ENCODE data around the gene LGALSL. TPM values are rescaled to one million over a fixed set of nuclear protein-coding genes. Genes with fewer than 3 reads are reported as not detected.

The LGALSL gene
- polyA plus RNA-seq, 2 of the 4 experiments (the other 2 are of a cell fraction): 11.0 to 14.1 TPM

DNA sequence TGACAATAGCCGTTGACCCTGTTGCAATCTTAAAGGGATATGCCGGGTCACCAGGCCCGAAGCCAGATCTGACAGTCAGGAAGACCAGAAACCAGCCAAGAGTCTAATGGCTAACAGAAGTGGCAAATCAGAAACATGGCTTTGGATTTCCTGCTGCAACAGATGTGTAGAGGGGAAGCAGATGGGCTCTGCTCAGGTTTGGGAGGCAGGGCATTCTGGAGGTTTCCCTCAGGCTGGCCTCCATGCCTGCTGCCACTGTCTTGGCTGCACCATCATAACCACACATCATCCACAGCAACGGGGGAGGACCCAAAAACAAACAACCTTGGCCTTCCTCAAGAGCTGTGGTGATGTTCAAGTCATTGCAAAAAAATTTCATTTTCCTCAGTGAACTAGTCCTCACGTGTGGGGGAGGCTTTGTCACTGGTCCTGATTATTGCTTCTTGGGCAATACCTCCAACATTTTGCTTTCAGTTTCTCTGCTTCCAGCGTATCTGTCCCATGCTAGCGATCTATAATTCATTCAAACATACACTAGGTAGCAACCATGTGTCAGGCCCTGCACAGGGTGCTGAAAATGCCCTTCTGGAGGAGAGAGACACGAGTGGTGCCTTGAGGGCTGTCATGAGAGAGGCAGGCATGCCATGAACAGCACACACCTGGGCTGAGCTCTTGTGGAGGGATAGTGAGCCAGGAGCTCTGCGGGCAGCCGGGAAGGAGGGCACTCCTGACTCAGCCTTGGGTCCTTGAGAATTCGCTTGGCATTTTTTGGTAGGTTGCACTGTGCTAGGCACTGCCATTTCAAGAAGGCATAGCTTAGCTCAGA, 48.2 kb upstream of the LGALSL start:
- DNase-seq (ENCODE audit: low read depth in 1 of 2, low spot score in 1 of 2): no peak
- FAIRE-seq: no peak
- Histone ChIP-seq H3K27ac (no peak overlapping the region), H3K4me2 (peak overlapping the region; percentile 25; the same call in 2 of the 3 replicates), H3K4me1 (peaks cover 20% of the 10 kb centered on the region), H3K9me3 (no peaks in the 10 kb centered on the region), H3K4me3 (no peak overlapping the region)
- 66% methylated on average over 11 of the region's 11 CpGs for WGBS (ENCODE audit: missing lambda C conversion rate)
- ChIA-PET POLR2A (no interaction called here), CTCF (interaction anchor here (0.6 to 2.9 kb wide), 5 partner anchors 10 to 82 kb away, joined by 3 to 13 read pairs (median 4); no protein-coding TSS in a partner anchor)
- TF ChIP-seq RNF2 (IDR thresholded peaks at IDR 0.05; ENCODE audit: borderline replicate concordance, low read depth) (no peak), CBX8 (IDR thresholded peaks at IDR 0.05) (no peak), ESRRA (IDR thresholded peaks at IDR 0.05; ENCODE audit: borderline replicate concordance, low read length) (no peak), RAD21 (conservative IDR thresholded peaks at IDR 0.05 in 1 of 2, IDR thresholded peaks at IDR 0.05 in 1 of 2) (no peak), JUNB (IDR thresholded peaks at IDR 0.05) (no peak), PHF8 (IDR thresholded peaks at IDR 0.05; ENCODE audit: borderline replicate concordance, low read depth) (no peak)
- TF ChIP-seq, protein P1, sequence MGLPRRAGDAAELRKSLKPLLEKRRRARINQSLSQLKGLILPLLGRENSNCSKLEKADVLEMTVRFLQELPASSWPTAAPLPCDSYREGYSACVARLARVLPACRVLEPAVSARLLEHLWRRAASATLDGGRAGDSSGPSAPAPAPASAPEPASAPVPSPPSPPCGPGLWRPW (IDR thresholded peaks at IDR 0.05): no peak
- no peak for ATAC-seq

DNA sequence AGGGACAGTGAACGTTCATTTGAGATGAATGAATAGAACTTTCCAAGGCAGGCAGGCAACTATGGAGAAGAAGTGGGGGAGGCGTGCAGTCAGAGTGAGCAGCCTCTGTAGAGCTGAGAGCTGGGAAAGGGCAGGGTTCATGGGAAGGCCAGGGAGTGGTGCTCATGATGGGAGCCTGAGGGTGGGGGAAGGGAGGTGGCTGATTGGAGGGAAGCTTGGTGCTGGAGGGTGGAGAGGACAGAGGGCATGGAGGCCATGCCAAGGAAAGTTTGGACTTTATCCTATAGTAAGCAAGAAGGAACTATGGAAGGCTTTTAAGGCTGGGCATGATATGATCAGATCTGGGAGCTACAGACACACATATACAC, 47.6 kb upstream of the LGALSL start:
- H3K27ac ChIP-seq: no peak overlapping the region
- H3K9me3 ChIP-seq: no peaks in the 10 kb centered on the region
- TF ChIP-seq HOXB13 (CRISPR knock-in tag; IDR thresholded peaks at IDR 0.05; ENCODE audit: low read depth) (no peak), EHF (CRISPR knock-in tag; IDR thresholded peaks at IDR 0.05) (no peak), EHMT2 (IDR thresholded peaks at IDR 0.05; ENCODE audit: low read depth) (no peak), NFE2L2 (conservative IDR thresholded peaks at IDR 0.05; ENCODE audit: low read length) (no peak), RFX5 (IDR thresholded peaks at IDR 0.05) (no peak), POLR2A (IDR thresholded peaks at IDR 0.05; ENCODE audit: low read length) (no peak), FOSB (CRISPR knock-in tag; IDR thresholded peaks at IDR 0.05) (no peak), POLR2AphosphoS2 (conservative IDR thresholded peaks at IDR 0.05; ENCODE audit: low read length) (no peak), KDM1A (IDR thresholded peaks at IDR 0.05; ENCODE audit: low read depth) (no peak), FOXS1 (CRISPR knock-in tag; IDR thresholded peaks at IDR 0.05) (no peak), NR3C1 (IDR thresholded peaks at IDR 0.05) (no peak)
- TF ChIP-seq, protein P2, sequence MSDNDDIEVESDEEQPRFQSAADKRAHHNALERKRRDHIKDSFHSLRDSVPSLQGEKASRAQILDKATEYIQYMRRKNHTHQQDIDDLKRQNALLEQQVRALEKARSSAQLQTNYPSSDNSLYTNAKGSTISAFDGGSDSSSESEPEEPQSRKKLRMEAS (IDR thresholded peaks at IDR 0.05): no peak
- H3K4me3 ChIP-seq: no peak overlapping the region
- FAIRE-seq (no peak), ATAC-seq (peak in 1 of 2 experiments; percentile 51; a peak in 3 of 6 replicates), DNase-seq (ENCODE audit: low read depth in 1 of 2, low spot score in 1 of 2) (peak in 1 of 2 experiments; percentile 29)
- 71% methylated on average over 2 of the region's 2 CpGs for WGBS (ENCODE audit: missing lambda C conversion rate)
- peaks cover 14% of the 10 kb centered on the region; the same call in 2 of the 3 replicates for H3K4me1 ChIP-seq
- POLR2A ChIA-PET: no interaction called here
- CTCF ChIA-PET: interaction anchor here (0.6 to 2.9 kb wide), 5 partner anchors 10 to 181 kb away, joined by 3 to 13 read pairs (median 3); no protein-coding TSS in a partner anchor
- peak overlapping the region; percentile 25; the same call in 2 of the 3 replicates for H3K4me2 ChIP-seq

DNA sequence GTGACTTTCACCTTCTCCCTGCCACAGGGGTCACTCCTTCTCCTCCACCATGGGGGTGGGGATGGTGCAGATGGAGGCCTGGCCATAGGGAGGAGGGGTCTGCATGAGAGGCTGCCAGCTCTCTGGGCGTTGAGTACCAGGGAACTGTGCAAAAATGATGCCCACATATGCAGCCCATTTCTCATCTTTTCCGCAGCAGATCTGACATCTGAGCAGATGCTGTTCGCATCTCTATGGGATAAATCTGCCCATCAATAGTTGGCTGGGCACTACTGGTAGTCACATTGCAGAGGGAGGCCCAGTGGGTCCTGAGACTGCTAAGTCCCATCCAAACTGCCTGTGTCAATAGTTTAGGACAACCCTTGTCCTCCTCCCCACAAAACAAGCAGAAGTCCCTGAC, 45.9 kb upstream of the LGALSL start:
- CTCF ChIA-PET: no interaction called here
- TF ChIP-seq, protein P3, sequence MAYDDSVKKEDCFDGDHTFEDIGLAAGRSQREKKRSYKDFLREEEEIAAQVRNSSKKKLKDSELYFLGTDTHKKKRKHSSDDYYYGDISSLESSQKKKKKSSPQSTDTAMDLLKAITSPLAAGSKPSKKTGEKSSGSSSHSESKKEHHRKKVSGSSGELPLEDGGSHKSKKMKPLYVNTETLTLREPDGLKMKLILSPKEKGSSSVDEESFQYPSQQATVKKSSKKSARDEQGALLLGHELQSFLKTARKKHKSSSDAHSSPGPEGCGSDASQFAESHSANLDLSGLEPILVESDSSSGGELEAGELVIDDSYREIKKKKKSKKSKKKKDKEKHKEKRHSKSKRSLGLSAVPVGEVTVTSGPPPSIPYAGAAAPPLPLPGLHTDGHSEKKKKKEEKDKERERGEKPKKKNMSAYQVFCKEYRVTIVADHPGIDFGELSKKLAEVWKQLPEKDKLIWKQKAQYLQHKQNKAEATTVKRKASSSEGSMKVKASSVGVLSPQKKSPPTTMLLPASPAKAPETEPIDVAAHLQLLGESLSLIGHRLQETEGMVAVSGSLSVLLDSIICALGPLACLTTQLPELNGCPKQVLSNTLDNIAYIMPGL (CRISPR knock-in tag; IDR thresholded peaks at IDR 0.05; ENCODE audit: borderline replicate concordance): no peak
- no peak for TF ChIP-seq FOXS1 (CRISPR knock-in tag; IDR thresholded peaks at IDR 0.05)
- TF ChIP-seq TFCP2L1 (CRISPR knock-in tag; IDR thresholded peaks at IDR 0.05): no peak
- no peak for TF ChIP-seq EHMT2 (IDR thresholded peaks at IDR 0.05; ENCODE audit: low read depth)
- TF ChIP-seq HEYL (CRISPR knock-in tag; IDR thresholded peaks at IDR 0.05): no peak
- TF ChIP-seq POLR2A (IDR thresholded peaks at IDR 0.05; ENCODE audit: low read length): no peak
- TF ChIP-seq MAZ (IDR thresholded peaks at IDR 0.05; ENCODE audit: borderline replicate concordance, low read depth, low read length): no peak
- no peak for TF ChIP-seq BHLHE40 (IDR thresholded peaks at IDR 0.05; ENCODE audit: low read depth, low read length)
- no peak for TF ChIP-seq TP53 (CRISPR knock-in tag; IDR thresholded peaks at IDR 0.05)
- no peak for TF ChIP-seq ZSCAN20 (CRISPR knock-in tag; IDR thresholded peaks at IDR 0.05)
- TF ChIP-seq HOXA7 (CRISPR knock-in tag; IDR thresholded peaks at IDR 0.05): no peak
- TF ChIP-seq, protein P4, sequence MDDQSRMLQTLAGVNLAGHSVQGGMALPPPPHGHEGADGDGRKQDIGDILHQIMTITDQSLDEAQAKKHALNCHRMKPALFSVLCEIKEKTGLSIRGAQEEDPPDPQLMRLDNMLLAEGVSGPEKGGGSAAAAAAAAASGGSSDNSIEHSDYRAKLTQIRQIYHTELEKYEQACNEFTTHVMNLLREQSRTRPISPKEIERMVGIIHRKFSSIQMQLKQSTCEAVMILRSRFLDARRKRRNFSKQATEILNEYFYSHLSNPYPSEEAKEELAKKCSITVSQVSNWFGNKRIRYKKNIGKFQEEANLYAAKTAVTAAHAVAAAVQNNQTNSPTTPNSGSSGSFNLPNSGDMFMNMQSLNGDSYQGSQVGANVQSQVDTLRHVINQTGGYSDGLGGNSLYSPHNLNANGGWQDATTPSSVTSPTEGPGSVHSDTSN (IDR thresholded peaks at IDR 0.05): no peak
- TF ChIP-seq HOXB13 (CRISPR knock-in tag; IDR thresholded peaks at IDR 0.05; ENCODE audit: low read depth): no peak
- TF ChIP-seq, protein P5, sequence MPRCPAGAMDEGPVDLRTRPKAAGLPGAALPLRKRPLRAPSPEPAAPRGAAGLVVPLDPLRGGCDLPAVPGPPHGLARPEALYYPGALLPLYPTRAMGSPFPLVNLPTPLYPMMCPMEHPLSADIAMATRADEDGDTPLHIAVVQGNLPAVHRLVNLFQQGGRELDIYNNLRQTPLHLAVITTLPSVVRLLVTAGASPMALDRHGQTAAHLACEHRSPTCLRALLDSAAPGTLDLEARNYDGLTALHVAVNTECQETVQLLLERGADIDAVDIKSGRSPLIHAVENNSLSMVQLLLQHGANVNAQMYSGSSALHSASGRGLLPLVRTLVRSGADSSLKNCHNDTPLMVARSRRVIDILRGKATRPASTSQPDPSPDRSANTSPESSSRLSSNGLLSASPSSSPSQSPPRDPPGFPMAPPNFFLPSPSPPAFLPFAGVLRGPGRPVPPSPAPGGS (IDR thresholded peaks at IDR 0.05): no peak
- no peak for TF ChIP-seq HDAC2 (IDR thresholded peaks at IDR 0.05)
- no peak for TF ChIP-seq RARB (CRISPR knock-in tag; IDR thresholded peaks at IDR 0.05)
- no peaks in the 10 kb centered on the region for H3K9me3 ChIP-seq
- DNase-seq (ENCODE audit: low read depth in 1 of 2, low spot score in 1 of 2) (no peak), FAIRE-seq (no peak), ATAC-seq (no peak)
- 57% methylated on average over 3 of the region's 3 CpGs for WGBS (ENCODE audit: missing lambda C conversion rate)
- no peak overlapping the region for H3K27ac ChIP-seq
- H3K4me2 ChIP-seq: no peak overlapping the region
- peaks cover 11% of the 10 kb centered on the region; the same call in 2 of the 3 replicates for H3K4me1 ChIP-seq
- POLR2A ChIA-PET: no interaction called here
- no peak overlapping the region for H3K4me3 ChIP-seq

Measured in A549 (cell line).